Cardiac muscle cell (in vitro differentiated cells and primary cell): Measurements from ENCODE around the gene APP. TPM values are rescaled to one million over a fixed set of nuclear protein-coding genes. Genes with fewer than 3 reads are reported as not detected.

Experiments used
- DNase-seq, 2 donors: peaks; one replicate each; pipeline versions ENCODE4 v3.0.0 to v3.0.0-alpha.2; 2010 to 2017; ENCODE audit warnings: low read depth in 1 of 2, low spot score in 1 of 2
- H3K27ac ChIP-seq: fragments of 200-600 bp; sonication (generic); 2 replicates; pipeline ENCODE4 v1.5.1; 2016
- H3K27me3 ChIP-seq: fragments of 200-600 bp; sonication (generic); 2 replicates; pipeline ENCODE4 v1.6.0; 2016; ENCODE audit warnings: control low read depth
- H3K36me3 ChIP-seq: fragments of 200-600 bp; sonication (generic); 2 replicates; pipeline ENCODE4 v1.5.1; 2016; ENCODE audit warnings: control low read depth
- H3K4me1 ChIP-seq: fragments of 200-600 bp; sonication (generic); 2 replicates; pipeline ENCODE4 v1.8.1; 2017; ENCODE audit warnings: low read depth, mild to moderate bottlenecking, mixed run types
- H3K4me3 ChIP-seq: fragments of 200-600 bp; sonication (generic); 2 replicates; pipeline ENCODE4 v1.5.1; 2016; ENCODE audit warnings: mild to moderate bottlenecking
- H3K9me3 ChIP-seq: fragments of 200-600 bp; sonication (generic); 2 replicates; pipeline ENCODE4 v1.5.1; 2017; ENCODE audit warnings: low read depth, mild to moderate bottlenecking, control low read depth
- polyA plus RNA-seq: library from polyadenylated mRNA; unstranded; fragments of >200 nt; fragmentation: Nextera tagmentation; extraction: Ambion mirVana; gene quantifications from 2 replicates; pipeline ENCODE4 v1.2.1, GENCODE V29; 2016
- total RNA-seq: library from RNA; depleted of rRNA; stranded (reverse); fragments of >200 nt; gene quantifications from 2 replicates; pipeline ENCODE4 v1.2.3, GENCODE V29; 2016
- TF ChIP-seq, protein P1 (sequence below): IDR thresholded peaks from 2 replicates; pipeline ENCODE4 v1.5.1; 2012; ENCODE audit warnings: low read depth, mild to moderate bottlenecking, low read length

Gene APP
- total and polyA plus RNA-seq, 2 experiments from 2014 or later: 31.8 to 359 TPM

DNA sequence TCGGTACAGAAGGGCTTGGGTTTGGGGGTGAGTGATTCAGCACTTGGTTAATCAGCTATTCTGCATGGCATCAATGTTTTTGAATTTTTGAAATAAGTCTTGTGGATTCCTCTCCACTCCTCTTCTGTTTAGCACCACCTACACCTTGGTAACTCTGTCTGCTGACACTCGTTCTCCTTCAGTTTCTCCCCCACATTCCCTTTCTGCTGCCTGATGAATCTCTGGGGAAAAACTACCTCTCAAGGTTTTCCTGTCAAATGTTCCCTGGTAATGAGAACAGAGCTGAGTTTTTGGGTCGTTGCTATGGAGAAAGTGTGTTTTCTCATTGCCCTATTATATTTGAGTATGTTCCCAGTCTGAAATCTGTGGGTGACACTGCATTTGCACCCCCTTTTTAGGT is 327.6 kb downstream of the APP start:
- H3K4me3 ChIP-seq: no peak overlapping the region
- H3K9me3 ChIP-seq: no peaks in the 10 kb centered on the region
- TF ChIP-seq, protein P1, sequence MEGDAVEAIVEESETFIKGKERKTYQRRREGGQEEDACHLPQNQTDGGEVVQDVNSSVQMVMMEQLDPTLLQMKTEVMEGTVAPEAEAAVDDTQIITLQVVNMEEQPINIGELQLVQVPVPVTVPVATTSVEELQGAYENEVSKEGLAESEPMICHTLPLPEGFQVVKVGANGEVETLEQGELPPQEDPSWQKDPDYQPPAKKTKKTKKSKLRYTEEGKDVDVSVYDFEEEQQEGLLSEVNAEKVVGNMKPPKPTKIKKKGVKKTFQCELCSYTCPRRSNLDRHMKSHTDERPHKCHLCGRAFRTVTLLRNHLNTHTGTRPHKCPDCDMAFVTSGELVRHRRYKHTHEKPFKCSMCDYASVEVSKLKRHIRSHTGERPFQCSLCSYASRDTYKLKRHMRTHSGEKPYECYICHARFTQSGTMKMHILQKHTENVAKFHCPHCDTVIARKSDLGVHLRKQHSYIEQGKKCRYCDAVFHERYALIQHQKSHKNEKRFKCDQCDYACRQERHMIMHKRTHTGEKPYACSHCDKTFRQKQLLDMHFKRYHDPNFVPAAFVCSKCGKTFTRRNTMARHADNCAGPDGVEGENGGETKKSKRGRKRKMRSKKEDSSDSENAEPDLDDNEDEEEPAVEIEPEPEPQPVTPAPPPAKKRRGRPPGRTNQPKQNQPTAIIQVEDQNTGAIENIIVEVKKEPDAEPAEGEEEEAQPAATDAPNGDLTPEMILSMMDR: no peak
- no peaks in the 10 kb centered on the region for H3K4me1 ChIP-seq
- no peaks in the 10 kb centered on the region for H3K27me3 ChIP-seq
- H3K27ac ChIP-seq: no peak overlapping the region
- no peaks in the 10 kb centered on the region for H3K36me3 ChIP-seq
- DNase-seq: no peak

- no peaks in the 10 kb centered on the region for H3K9me3 ChIP-seq
- H3K4me1 ChIP-seq: no peaks in the 10 kb centered on the region
- no peaks in the 10 kb centered on the region for H3K36me3 ChIP-seq
- DNase-seq: no peak
- no peak overlapping the region for H3K4me3 ChIP-seq
- no peak overlapping the region for H3K27ac ChIP-seq
- TF ChIP-seq, protein P1: no peak
- no peaks in the 10 kb centered on the region for H3K27me3 ChIP-seq
Measured at GRCh38 chr21:25838809-25839208, 331.8 kb downstream of the APP start.

GRCh38 chr21:25837533-25838265 is 332.9 kb downstream of the APP start:
- H3K36me3 ChIP-seq: no peaks in the 10 kb centered on the region
- H3K27ac ChIP-seq: no peak overlapping the region
- DNase-seq: peak in 1 of 2 donors; percentile 89

DNA sequence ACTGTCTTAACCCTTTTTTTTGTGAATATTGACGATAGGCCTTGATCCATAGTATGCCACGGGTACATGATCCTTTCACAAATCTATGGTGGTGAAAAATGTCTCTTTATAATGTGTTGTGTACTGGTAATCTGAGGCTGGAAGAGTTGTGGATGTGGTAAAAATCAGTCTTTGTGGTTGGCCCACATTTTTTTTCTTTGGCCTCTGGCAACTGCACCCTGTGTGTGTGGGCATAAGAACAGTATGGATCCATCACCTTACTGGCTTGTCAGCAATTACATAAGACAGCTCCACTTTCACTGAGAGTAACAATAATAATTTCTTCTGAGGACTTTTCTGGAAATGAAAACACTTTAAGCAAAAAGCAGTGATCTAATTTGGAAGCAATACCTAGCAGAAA is 334.2 kb downstream of the APP start:
- TF ChIP-seq, protein P1: no peak
- no peaks in the 10 kb centered on the region for H3K36me3 ChIP-seq
- DNase-seq: peak in 1 of 2 donors; percentile 36

More at GRCh38 chr21:25837533-25838265, 332.9 kb downstream of the APP start:
- Histone ChIP-seq H3K4me3 (no peak overlapping the region), H3K27me3 (no peaks in the 10 kb centered on the region), H3K4me1 (no peaks in the 10 kb centered on the region), H3K9me3 (no peaks in the 10 kb centered on the region)
- TF ChIP-seq, protein P1: no peak

DNA sequence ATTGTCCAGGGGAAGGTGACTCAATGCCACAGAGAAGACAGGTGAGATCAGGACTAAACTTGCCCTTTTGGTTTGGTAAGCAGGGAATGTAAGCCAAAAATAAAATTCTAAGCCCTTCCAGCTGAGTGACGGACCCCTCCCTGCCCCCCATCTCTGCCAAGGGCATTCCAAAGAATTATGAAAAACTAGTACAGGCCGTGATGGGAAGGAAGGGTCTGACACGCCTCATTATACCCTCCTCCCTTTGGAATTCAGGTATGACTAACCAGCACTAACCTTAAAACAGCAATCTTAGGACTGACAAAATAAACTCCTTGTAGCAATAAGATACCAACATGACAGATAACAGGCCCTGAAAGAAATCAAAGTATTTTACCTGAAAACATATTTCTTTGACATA is 336.2 kb downstream of the APP start:
- Histone ChIP-seq H3K4me3 (no peak overlapping the region), H3K9me3 (no peaks in the 10 kb centered on the region), H3K27me3 (no peaks in the 10 kb centered on the region), H3K4me1 (no peaks in the 10 kb centered on the region), H3K36me3 (no peaks in the 10 kb centered on the region), H3K27ac (no peak overlapping the region)
- DNase-seq: no peak
- TF ChIP-seq, protein P1: no peak

More for the DNA sequence above, 334.2 kb downstream of the APP start:
- Histone ChIP-seq H3K27me3 (no peaks in the 10 kb centered on the region), H3K9me3 (no peaks in the 10 kb centered on the region), H3K4me1 (no peaks in the 10 kb centered on the region), H3K27ac (no peak overlapping the region), H3K4me3 (no peak overlapping the region)
